HG03097 (cell line): ENCODE data around the gene ILK.

Source experiments
- ATAC-seq: cut with Tn5 transposase; IDR thresholded peaks from one replicate; pipeline ENCODE4 v1.9.1; 2021; ENCODE audit not compliant: unreplicated experiment, low FRiP score

Gene ILK

GRCh38 chr11:6619004-6619745 is 15.6 kb downstream of the ILK start, which contains the start of gene TPP1:
TSS of gene TPP1 (minus strand) at chr11:6619422. CDS start at chr11:6619400, 22 bp downstream.
- peak; percentile 97 for ATAC-seq

GRCh38 chr11:6620636-6621035 is 17.1 kb downstream of the ILK start:
- ATAC-seq = no peak

GRCh38 chr11:6621711-6622211 is 18.2 kb downstream of the ILK start:
- no peak for ATAC-seq

- ATAC-seq = no peak
These were observed 18.9 kb downstream of the ILK start for GRCh38 chr11:6622261-6623171.

GRCh38 chr11:6623391-6624363 is 20.1 kb downstream of the ILK start:
- no peak for ATAC-seq

- ATAC-seq = no peak
These were observed 21.7 kb downstream of the ILK start for GRCh38 chr11:6625156-6625831.

- ATAC-seq = no peak
These were observed 22.4 kb downstream of the ILK start for GRCh38 chr11:6625832-6626420.

- ATAC-seq = no peak
These were observed 23.6 kb downstream of the ILK start for GRCh38 chr11:6626971-6627761.

GRCh38 chr11:6627762-6628241 is 24.2 kb downstream of the ILK start:
- peak; percentile 47 for ATAC-seq

GRCh38 chr11:6628526-6628925 is 25.0 kb downstream of the ILK start:
- no peak for ATAC-seq

- no peak for ATAC-seq
These were observed 26.0 kb downstream of the ILK start for GRCh38 chr11:6629573-6629891.

GRCh38 chr11:6629892-6630631 is 26.5 kb downstream of the ILK start:
- ATAC-seq = no peak

GRCh38 chr11:6630632-6631291 is 27.2 kb downstream of the ILK start:
- no peak for ATAC-seq

GRCh38 chr11:6631361-6631890 is 27.9 kb downstream of the ILK start:
- ATAC-seq = no peak

- no peak for ATAC-seq
These were observed 28.8 kb downstream of the ILK start for GRCh38 chr11:6632116-6633073.
